ENCODE measurements around the gene LY86.

LY86 gene

GRCh38 chr6:6570929-6571671 lies 17.4 kb upstream of the LY86 start:
- no peak for DNase-seq (ENCODE audit: low read depth)

GRCh38 chr6:6575143-6575542 lies 13.4 kb upstream of the LY86 start:
- no peak for DNase-seq (ENCODE audit: low read depth)

- no peak for DNase-seq (ENCODE audit: low read depth)
These were observed 10.8 kb upstream of the LY86 start for GRCh38 chr6:6577735-6578134.

GRCh38 chr6:6579281-6579680 lies 9.2 kb upstream of the LY86 start:
- DNase-seq (ENCODE audit: low read depth): no peak

GRCh38 chr6:6580225-6580856 lies 8.2 kb upstream of the LY86 start:
- no peak for DNase-seq (ENCODE audit: low read depth)

- DNase-seq (ENCODE audit: low read depth): no peak
These were observed 7.5 kb upstream of the LY86 start for GRCh38 chr6:6581054-6581453.

GRCh38 chr6:6582131-6582530 lies 6.4 kb upstream of the LY86 start:
- DNase-seq (ENCODE audit: low read depth): no peak

GRCh38 chr6:6583836-6584235 lies 4.7 kb upstream of the LY86 start:
- DNase-seq (ENCODE audit: low read depth): no peak

- no peak for DNase-seq (ENCODE audit: low read depth)
These were observed 4.1 kb upstream of the LY86 start for GRCh38 chr6:6584310-6585002.

- no peak for DNase-seq (ENCODE audit: low read depth)
These were observed 3.6 kb upstream of the LY86 start for GRCh38 chr6:6585003-6585311.

- no peak for DNase-seq (ENCODE audit: low read depth)
These were observed 2.4 kb upstream of the LY86 start for GRCh38 chr6:6586167-6586566.

- no peak for DNase-seq (ENCODE audit: low read depth)
These were observed 1.6 kb upstream of the LY86 start for GRCh38 chr6:6586671-6587526.

GRCh38 chr6:6587696-6588063 lies 840 bp upstream of the LY86 start:
- DNase-seq (ENCODE audit: low read depth): no peak

GRCh38 chr6:6588924-6589709 lies 597 bp downstream of the LY86 start:
- DNase-seq (ENCODE audit: low read depth): no peak

- no peak for DNase-seq (ENCODE audit: low read depth)
These were observed 2.0 kb downstream of the LY86 start for GRCh38 chr6:6590530-6590929.

- no peak for DNase-seq (ENCODE audit: low read depth)
These were observed 3.4 kb downstream of the LY86 start for GRCh38 chr6:6591778-6592465.

- no peak for DNase-seq (ENCODE audit: low read depth)
These were observed 4.4 kb downstream of the LY86 start for GRCh38 chr6:6592826-6593475.

- no peak for DNase-seq (ENCODE audit: low read depth)
These were observed 5.4 kb downstream of the LY86 start for GRCh38 chr6:6593867-6594468.

GRCh38 chr6:6595025-6595424 lies 6.5 kb downstream of the LY86 start:
- DNase-seq (ENCODE audit: low read depth): no peak

GRCh38 chr6:6595952-6596351 lies 7.4 kb downstream of the LY86 start:
- DNase-seq (ENCODE audit: low read depth): no peak

All from CMK (cell line).